B cell (primary cell): ENCODE results near the gene RPL29. TPM values are rescaled to one million over a fixed set of nuclear protein-coding genes. Genes with fewer than 3 reads are reported as not detected.

Experiments
- ATAC-seq: fragments of 200-7000 bp; cut with Tn5 transposase; one replicate; pipeline ENCODE4 v1.10.0; 2021; ENCODE audit warnings: low read depth, mild to moderate bottlenecking, moderate number of reproducible peaks, moderate library complexity
- CTCF ChIA-PET: fragments of 350-600 bp; sonication (Branson Sonifier 250); formaldehyde crosslinking; loops from one replicate; lab custom pipeline; 2021; ENCODE audit warnings: antibody characterized with exemption, inconsistent platforms; lab: Charles Lee
- POLR2A ChIA-PET: fragments of 350-600 bp; sonication (Branson Sonifier 250); formaldehyde crosslinking; loops from one replicate; lab custom pipeline; 2021; ENCODE audit warnings: antibody characterized with exemption; lab: Charles Lee
- DNase-seq: peaks from one replicate; pipeline ENCODE4 v3.0.0; 2013
- H2AFZ ChIP-seq: 2 replicates; pipeline ENCODE4 v1.6.1; 2012; ENCODE audit warnings: mild to moderate bottlenecking, low read depth, low read length; ENCODE audit not compliant: insufficient read depth, poor library complexity, severe bottlenecking
- H3K27ac ChIP-seq, 2 donors: 1 replicate in 1 of 2; 2 replicates in 1 of 2; pipeline ENCODE4 v1.5.1; 2012 to 2013; ENCODE audit warnings: low read length in 2 of 2, mild to moderate bottlenecking in 2 of 2, moderate library complexity in 1 of 2
- H3K27me3 ChIP-seq, 4 experiments: fragments of 200-600 bp in 1 of 4; sonication (generic) in 1 of 4; replicated peaks in 1 of 4; 1 replicate in 2 of 4; 2 replicates in 2 of 4; pipeline versions ENCODE4 v1.6.1 to v1.7.0; 2013 to 2016; ENCODE audit warnings: low read length in 3 of 4, mild to moderate bottlenecking in 2 of 4, mixed read lengths in 1 of 4, moderate library complexity in 1 of 4; ENCODE audit not compliant: insufficient read depth in 4 of 4, control insufficient read depth in 3 of 4; ENCODE audit errors: control extremely low read depth in 1 of 4
- H3K36me3 ChIP-seq, 2 experiments: replicated peaks in 1 of 2; 1 replicate in 1 of 2; 2 replicates in 1 of 2; pipeline versions ENCODE4 v1.6.1 to v1.7.1; 2013; ENCODE audit warnings: low read length in 1 of 2; ENCODE audit not compliant: insufficient read depth in 2 of 2, control insufficient read depth in 1 of 2; ENCODE audit errors: control extremely low read depth in 1 of 2, extremely low read depth in 1 of 2
- H3K4me1 ChIP-seq, 2 donors: fragments of 200-600 bp in 1 of 2; sonication (generic) in 1 of 2; 1 replicate in 1 of 2; 2 replicates in 1 of 2; pipeline versions ENCODE4 v1.5.1 to v1.6.1; 2013 to 2017; ENCODE audit warnings: low read length in 2 of 2; ENCODE audit not compliant: control insufficient read depth in 2 of 2, insufficient read depth in 2 of 2
- H3K4me2 ChIP-seq: replicated peaks from 2 replicates; pipeline ENCODE3; 2012; ENCODE audit warnings: mild to moderate bottlenecking, low read depth, low read length; ENCODE audit not compliant: poor library complexity, severe bottlenecking
- H3K4me3 ChIP-seq, 5 experiments: fragments of 200-600 bp in 1 of 5; sonication (generic) in 1 of 5; 1 replicate in 3 of 5; 2 replicates in 2 of 5; pipeline versions ENCODE4 v1.5.1 to v1.7.0; 2011 to 2016; ENCODE audit warnings: low read length in 4 of 5, mild to moderate bottlenecking in 4 of 5, low read depth in 2 of 5, control low read depth in 1 of 5, moderate library complexity in 1 of 5; ENCODE audit not compliant: insufficient read depth in 1 of 5; ENCODE audit errors: control extremely low read depth in 1 of 5, extremely low read depth in 1 of 5
- H3K79me2 ChIP-seq: fragments of 200-600 bp; sonication (generic); one replicate; pipeline ENCODE4 v1.6.0; 2016; ENCODE audit warnings: low read length; ENCODE audit not compliant: control insufficient read depth, insufficient read depth
- H3K9ac ChIP-seq: fragments of 200-600 bp; sonication (generic); 2 replicates; pipeline ENCODE4 v1.6.1; 2017; ENCODE audit warnings: mild to moderate bottlenecking, low read length, moderate library complexity
- H3K9me3 ChIP-seq, 3 donors: one replicate each; pipeline versions ENCODE4 v1.6.1 to v1.7.1; 2013; ENCODE audit warnings: low read length in 2 of 3; ENCODE audit not compliant: control insufficient read depth in 2 of 3, insufficient read depth in 1 of 3; ENCODE audit errors: control extremely low read depth in 1 of 3
- H4K20me1 ChIP-seq: 2 replicates; pipeline ENCODE4 v1.6.0; 2012; ENCODE audit warnings: mild to moderate bottlenecking, low read length; ENCODE audit not compliant: insufficient read depth, control insufficient read depth, poor library complexity, severe bottlenecking
- H3K27ac Mint-ChIP-seq: one replicate; pipeline ENCODE4 v1.8.0; 2021; ENCODE audit warnings: mixed read lengths
- H3K27me3 Mint-ChIP-seq: one replicate; pipeline ENCODE4 v1.8.0; 2021; ENCODE audit warnings: mixed read lengths
- H3K4me1 Mint-ChIP-seq: one replicate; pipeline ENCODE4 v1.8.0; 2021; ENCODE audit warnings: mixed read lengths
- H3K4me3 Mint-ChIP-seq: one replicate; pipeline ENCODE4 v1.8.0; 2021; ENCODE audit warnings: mixed read lengths
- H3K9me3 Mint-ChIP-seq: one replicate; pipeline ENCODE4 v1.8.0; 2022; ENCODE audit warnings: mixed read lengths; ENCODE audit not compliant: insufficient read depth
- EZH2 ChIP-seq: IDR thresholded peaks from 2 replicates; pipeline ENCODE4 v1.6.1; 2012; ENCODE audit warnings: borderline replicate concordance, low read depth, mild to moderate bottlenecking, moderate library complexity, low read length; ENCODE audit not compliant: insufficient read depth, poor library complexity, severe bottlenecking
- WGBS: methylation state at CpG from one replicate; pipeline ENCODE4 v1.1.5; 2013; ENCODE audit warnings: missing lambda C conversion rate; ENCODE audit not compliant: insufficient coverage; 5-methylcytosine and 5-hydroxymethylcytosine counted together
- intact Hi-C: fragments of 100-400 bp; cut with micrococcal nuclease; formaldehyde crosslinking; loops from one replicate; pipeline ENCODE4 v1.10.0; 2022
- polyA plus RNA-seq: library from polyadenylated mRNA; depleted of rRNA; stranded (reverse); fragments of >200 nt; gene quantifications from 2 replicates; pipeline ENCODE4 v1.2.3, GENCODE V29; 2012
- total RNA-seq, 2 donors: library from RNA; stranded (reverse); fragments of 120-200 nt in 1 of 2; gene quantifications; 1 replicate in 1 of 2; 2 replicates in 1 of 2; pipeline versions ENCODE4 v1.2.3 to v1.2.4, GENCODE V29; 2013 to 2022
- TF ChIP-seq, protein P1 (sequence below): fragments of 200-600 bp; IDR thresholded peaks from one replicate; pipeline ENCODE4 v1.8.0; 2022; ENCODE audit warnings: antibody characterized with exemption, mild to moderate bottlenecking

RPL29 gene
- total and polyA plus RNA-seq, 2 donors (not counting 1 experiment from before 2014, with no cell fraction given) = 1,552 to 3,787 TPM

GRCh38 chr3:51967384-51968169, 28.1 kb downstream of the RPL29 start, which contains the start of gene PCBP4:
Gene PCBP4 (minus strand): TSS chr3:51967454. CDS start chr3:51961240, 6,214 bp downstream.
- Mint-ChIP-seq H3K27ac (peak within 1 kb of the TSS; percentile 83), H3K9me3 (no peaks in the 10 kb centered on the region), H3K4me3 (peak within 1 kb of the TSS; percentile 88), H3K27me3 (no peaks in the 10 kb centered on the region), H3K4me1 (peaks cover 23% of the 10 kb centered on the region)
- WGBS = under 1% methylated on average over 64 of the region's 90 CpGs
- ChIA-PET CTCF (interaction anchor here (0.5 to 2.6 kb wide), 2 partner anchors 11 to 26 kb away, joined by 3 to 14 read pairs; partner anchors contain the start of genes PARP3 and RRP9), POLR2A (interaction anchor here (1.5 kb wide), 1 partner anchor 15 kb away, joined by 4 read pairs; no protein-coding TSS in a partner anchor)
- Histone ChIP-seq H3K4me3 (peak within 1 kb of the TSS in 4 of 5 experiments; percentile 37 to 74 (median 55)), H3K9me3 (no peaks in the 10 kb centered on the region), H3K4me1 (peaks cover 6 to 20% of the 10 kb centered on the region in 2 donors), H3K4me2 (peak within 1 kb of the TSS; percentile 99), H3K36me3 (peaks cover 0 to 3% of the 10 kb centered on the region in 2 experiments), H3K27me3 (no peaks in the 10 kb centered on the region), H3K79me2 (peaks cover 4% of the 10 kb centered on the region), H3K9ac (peak within 1 kb of the TSS; percentile 75), H4K20me1 (no peaks in the 10 kb centered on the region), H3K27ac (peak within 1 kb of the TSS in 1 of 2 donors; percentile 56), H2AFZ (peak within 1 kb of the TSS; percentile 90)
- ATAC-seq = peak; percentile 72
- DNase-seq = peak; percentile 54
- TF ChIP-seq, protein P1, sequence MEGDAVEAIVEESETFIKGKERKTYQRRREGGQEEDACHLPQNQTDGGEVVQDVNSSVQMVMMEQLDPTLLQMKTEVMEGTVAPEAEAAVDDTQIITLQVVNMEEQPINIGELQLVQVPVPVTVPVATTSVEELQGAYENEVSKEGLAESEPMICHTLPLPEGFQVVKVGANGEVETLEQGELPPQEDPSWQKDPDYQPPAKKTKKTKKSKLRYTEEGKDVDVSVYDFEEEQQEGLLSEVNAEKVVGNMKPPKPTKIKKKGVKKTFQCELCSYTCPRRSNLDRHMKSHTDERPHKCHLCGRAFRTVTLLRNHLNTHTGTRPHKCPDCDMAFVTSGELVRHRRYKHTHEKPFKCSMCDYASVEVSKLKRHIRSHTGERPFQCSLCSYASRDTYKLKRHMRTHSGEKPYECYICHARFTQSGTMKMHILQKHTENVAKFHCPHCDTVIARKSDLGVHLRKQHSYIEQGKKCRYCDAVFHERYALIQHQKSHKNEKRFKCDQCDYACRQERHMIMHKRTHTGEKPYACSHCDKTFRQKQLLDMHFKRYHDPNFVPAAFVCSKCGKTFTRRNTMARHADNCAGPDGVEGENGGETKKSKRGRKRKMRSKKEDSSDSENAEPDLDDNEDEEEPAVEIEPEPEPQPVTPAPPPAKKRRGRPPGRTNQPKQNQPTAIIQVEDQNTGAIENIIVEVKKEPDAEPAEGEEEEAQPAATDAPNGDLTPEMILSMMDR = no peak
- TF ChIP-seq EZH2 = no peak
- intact Hi-C loops = no loop called here
